ENCODE measurements around the gene B4GALNT1.

Gene B4GALNT1

GRCh38 chr12:57604992-57605810 is 27.8 kb downstream of the B4GALNT1 start:
- TF ChIP-seq CTCF (IDR thresholded peaks at IDR 0.05; ENCODE audit: insufficient read depth, low read depth, low read length, missing control alignments), result no peak
- peak overlapping the region; percentile 90 for H3K4me3 ChIP-seq (ENCODE audit: low read depth, low read length)
- DNase-seq (ENCODE audit: low read depth), result no peak

- TF ChIP-seq CTCF (IDR thresholded peaks at IDR 0.05; ENCODE audit: insufficient read depth, low read depth, low read length, missing control alignments), result no peak
- H3K4me3 ChIP-seq (ENCODE audit: low read depth, low read length), result peak within 1 kb of the TSS; percentile 90
- peak; percentile 46 for DNase-seq (ENCODE audit: low read depth)
Observed at GRCh38 chr12:57604454-57604991, 28.5 kb downstream of the B4GALNT1 start, which contains the start of gene DTX3. Gene DTX3 (plus strand): TSS chr12:57604824. CDS start chr12:57606518, 1,694 bp downstream.

GRCh38 chr12:57603815-57604453 is 29.1 kb downstream of the B4GALNT1 start:
- TF ChIP-seq CTCF (IDR thresholded peaks at IDR 0.05; ENCODE audit: insufficient read depth, low read depth, low read length, missing control alignments), result no peak
- no peak for DNase-seq (ENCODE audit: low read depth)

GRCh38 chr12:57603324-57603723 is 29.7 kb downstream of the B4GALNT1 start:
- DNase-seq (ENCODE audit: low read depth), result no peak
- TF ChIP-seq CTCF (IDR thresholded peaks at IDR 0.05; ENCODE audit: insufficient read depth, low read depth, low read length, missing control alignments), result no peak

More at GRCh38 chr12:57603815-57604453, 29.1 kb downstream of the B4GALNT1 start:
- H3K4me3 ChIP-seq (ENCODE audit: low read depth, low read length), result peak overlapping the region; percentile 90

GRCh38 chr12:57602544-57602943 is 30.5 kb downstream of the B4GALNT1 start:
- TF ChIP-seq CTCF (IDR thresholded peaks at IDR 0.05; ENCODE audit: insufficient read depth, low read depth, low read length, missing control alignments), result no peak
- H3K4me3 ChIP-seq (ENCODE audit: low read depth, low read length), result no peak overlapping the region
- no peak for DNase-seq (ENCODE audit: low read depth)

More at GRCh38 chr12:57603324-57603723, 29.7 kb downstream of the B4GALNT1 start:
- no peak overlapping the region for H3K4me3 ChIP-seq (ENCODE audit: low read depth, low read length)

GRCh38 chr12:57600395-57600794 is 32.6 kb downstream of the B4GALNT1 start:
- no peak for TF ChIP-seq CTCF (IDR thresholded peaks at IDR 0.05; ENCODE audit: insufficient read depth, low read depth, low read length, missing control alignments)
- no peak for DNase-seq (ENCODE audit: low read depth)
- no peak overlapping the region for H3K4me3 ChIP-seq (ENCODE audit: low read depth, low read length)
